C1 segment of cervical spinal cord (tissue), 14 donors: Measurements from ENCODE around the gene RNF123.

ENCODE experiments used
- DNase-seq, 14 donors: peaks; one replicate each; lab custom pipeline; 2025; lab: John Stamatoyannopoulos, UW

RNF123 gene

DNA sequence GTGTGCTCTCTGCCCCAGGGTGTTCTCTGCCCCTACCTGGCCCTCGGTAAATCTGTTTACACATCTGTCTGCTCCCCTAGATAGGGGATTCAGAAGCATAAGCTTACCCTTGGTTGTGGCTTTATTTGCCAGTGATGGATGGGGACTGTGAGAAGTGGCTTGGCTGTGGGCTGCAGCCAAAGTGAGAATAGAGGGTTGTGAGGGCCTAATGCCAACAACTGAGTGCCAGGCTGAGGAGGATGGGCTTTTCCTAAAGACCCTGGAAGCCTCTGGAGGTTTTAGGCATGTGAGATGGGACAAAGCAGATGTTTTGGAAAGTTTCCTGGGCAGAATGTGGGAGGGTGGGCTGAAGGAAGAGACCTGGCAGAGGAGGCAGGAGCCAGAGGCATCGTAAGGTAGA, 30.6 kb upstream of the RNF123 start:
- DNase-seq: no peak

DNA sequence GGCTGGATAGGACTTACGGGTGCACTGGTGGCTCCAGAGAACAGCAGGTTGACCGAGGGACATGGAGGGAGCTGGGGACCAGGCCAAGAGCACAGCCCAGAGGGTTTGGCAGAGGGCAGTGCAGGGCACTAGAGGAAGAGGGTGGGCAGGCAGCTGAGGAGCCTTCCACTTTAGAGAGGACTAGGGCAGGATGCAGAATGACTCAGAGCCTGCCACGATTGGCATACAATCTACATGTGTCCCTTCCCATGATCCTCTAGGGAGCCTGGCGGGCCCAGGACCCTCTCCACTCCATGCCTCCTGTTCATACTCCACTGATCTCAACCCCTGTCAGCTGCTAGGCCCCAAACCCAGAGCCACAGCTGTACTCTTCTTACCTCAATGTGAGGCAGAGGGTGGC, 29.6 kb upstream of the RNF123 start:
- peak in 1 of 14 donors; percentile 29 for DNase-seq

DNA sequence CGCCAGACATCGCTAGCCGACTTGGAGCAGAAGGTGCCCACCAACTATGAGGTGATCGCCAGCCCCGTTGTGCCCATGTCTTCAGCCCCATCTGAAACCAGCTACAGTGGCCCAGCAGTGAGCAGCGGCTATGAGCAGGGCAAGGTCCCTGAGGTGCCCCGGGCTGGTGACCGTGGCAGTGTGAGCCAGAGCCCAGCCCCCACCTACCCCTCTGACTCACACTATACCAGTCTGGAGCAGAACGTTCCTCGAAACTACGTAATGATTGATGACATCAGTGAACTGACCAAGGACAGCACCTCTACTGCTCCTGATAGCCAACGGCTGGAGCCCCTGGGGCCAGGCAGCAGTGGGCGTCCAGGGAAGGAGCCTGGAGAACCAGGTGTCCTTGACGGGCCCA, 28.1 kb upstream of the RNF123 start:
- no peak for DNase-seq

DNA sequence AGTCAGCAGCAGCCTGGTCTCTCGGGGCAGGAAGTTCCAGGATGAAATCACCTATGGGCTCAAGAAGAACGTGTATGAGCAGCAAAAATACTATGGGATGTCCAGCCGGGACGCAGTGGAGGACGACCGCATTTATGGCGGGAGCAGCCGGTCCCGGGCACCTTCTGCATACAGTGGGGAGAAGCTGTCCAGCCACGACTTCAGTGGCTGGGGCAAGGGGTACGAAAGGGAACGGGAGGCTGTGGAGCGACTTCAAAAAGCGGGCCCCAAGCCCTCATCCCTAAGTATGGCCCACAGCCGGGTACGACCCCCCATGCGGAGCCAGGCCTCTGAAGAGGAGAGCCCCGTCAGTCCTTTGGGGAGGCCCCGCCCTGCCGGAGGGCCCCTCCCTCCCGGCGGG, 27.3 kb upstream of the RNF123 start:
- no peak for DNase-seq

DNA sequence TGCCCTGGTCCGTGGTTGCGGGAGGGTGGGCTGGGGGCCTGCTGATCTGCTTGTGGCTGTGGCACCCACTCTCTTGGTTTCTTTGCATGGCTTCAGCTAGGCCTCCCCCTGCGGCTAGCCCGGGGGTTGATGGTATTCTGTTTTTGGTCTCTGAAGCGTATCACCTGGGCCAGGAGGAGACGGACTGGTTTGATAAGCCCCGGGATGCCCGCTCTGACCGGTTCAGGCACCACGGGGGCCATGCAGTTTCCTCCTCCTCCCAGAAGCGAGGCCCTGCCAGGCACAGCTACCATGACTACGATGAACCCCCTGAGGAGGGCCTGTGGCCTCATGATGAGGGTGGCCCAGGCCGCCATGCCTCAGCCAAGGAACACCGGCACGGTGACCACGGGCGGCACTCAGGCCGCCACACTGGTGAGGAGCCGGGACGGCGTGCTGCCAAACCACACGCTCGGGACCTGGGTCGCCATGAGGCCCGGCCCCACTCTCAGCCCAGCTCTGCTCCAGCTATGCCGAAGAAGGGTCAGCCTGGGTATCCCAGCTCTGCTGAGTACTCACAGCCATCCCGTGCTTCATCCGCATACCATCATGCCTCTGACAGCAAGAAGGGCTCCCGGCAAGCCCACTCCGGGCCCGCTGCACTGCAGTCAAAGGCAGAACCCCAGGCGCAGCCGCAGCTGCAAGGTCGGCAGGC, 26.5 kb upstream of the RNF123 start:
- DNase-seq: peak in 1 of 14 donors; percentile 36

DNA sequence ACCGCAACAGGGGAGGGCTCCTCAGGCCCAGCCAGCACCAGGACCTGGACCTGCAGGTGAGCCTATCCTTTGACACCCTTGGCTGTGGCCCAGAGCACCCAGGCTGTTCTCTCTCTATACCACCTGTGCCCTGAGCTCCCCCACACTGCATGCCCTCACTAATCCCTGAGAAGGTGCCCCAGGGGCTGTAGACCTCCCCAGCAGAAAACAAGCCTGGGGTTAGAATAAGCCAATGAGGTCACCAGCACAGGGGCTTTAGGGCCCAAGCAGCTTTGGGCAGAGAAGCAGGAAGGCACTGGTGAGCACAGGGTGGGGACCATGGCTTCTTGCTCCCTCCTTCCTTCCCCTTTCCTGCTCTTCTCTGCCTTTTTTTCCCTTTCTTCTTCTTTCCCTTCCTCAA, 25.5 kb upstream of the RNF123 start:
- DNase-seq: no peak

DNA sequence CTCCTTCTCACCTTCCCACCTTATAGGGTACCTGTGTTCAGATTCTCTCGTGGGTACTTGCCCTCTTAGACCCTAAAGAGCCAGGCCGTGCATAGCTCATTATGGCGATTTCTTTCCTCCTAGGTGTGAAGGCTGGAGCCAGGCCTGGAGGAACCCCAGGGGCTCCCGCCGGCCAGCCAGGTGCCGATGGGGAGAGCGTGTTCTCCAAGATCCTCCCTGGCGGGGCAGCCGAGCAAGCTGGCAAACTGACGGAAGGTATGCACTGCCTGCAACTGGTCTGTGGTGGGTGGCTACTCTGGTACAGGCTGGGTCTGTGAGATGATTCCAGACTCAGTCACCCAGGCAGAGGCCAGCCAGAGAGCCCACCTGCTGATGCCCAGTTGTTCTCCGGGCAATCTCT, 25.1 kb upstream of the RNF123 start:
- no peak for DNase-seq

DNA sequence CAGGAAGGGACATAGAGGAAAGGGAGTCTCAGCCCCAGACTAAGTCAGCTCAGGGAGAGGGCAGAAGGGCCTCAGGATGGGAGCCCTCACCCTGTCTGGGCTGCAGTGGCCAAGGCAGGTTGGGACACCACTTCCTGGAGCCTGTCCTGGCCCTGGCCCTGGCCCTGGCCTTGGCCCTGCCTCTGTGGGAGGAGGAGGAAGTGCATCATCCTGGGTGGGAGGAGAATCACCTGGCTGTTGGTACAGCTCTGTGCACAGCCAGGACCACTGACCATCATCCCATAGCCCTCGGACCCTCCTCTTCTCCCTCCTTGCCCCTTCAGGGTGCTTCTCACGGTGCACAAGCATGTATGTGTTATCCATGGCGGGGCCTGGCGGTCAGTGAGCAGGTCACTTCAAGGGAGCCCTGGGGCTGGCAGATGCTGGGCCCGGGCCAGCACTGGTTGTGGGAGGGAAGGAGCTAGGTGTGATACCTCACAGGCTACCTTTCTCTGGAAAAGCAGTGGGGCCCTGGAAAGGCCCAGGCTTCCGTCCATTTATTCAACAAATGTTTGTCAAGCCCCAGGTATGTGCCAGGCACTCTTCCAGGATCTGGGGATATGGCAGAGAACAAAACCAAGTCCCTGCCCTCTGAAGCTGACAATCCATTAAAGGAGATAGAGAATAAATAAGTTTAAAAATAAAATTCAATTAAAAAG, 23.4 kb upstream of the RNF123 start:
- no peak for DNase-seq

DNA sequence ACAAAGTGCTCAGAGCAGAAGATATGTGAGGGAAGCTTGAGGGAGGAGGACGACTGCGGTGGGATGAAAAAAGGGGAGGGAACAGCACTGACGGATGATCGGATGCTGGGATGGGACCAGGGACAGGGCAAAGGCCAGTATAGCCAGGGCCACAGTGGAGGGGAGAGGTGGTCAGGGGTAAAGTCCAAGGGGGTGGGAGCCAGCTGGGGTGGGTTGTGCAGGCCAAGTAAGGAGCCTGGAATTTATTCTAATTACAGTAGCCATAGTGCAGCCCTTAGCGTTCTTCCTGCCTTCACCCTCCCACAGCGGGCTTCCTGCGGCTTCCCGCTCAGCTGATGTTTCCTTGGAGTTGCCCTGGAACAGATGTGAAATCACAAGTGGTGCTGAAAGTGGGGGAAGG, 22.8 kb upstream of the RNF123 start:
- DNase-seq: no peak

DNA sequence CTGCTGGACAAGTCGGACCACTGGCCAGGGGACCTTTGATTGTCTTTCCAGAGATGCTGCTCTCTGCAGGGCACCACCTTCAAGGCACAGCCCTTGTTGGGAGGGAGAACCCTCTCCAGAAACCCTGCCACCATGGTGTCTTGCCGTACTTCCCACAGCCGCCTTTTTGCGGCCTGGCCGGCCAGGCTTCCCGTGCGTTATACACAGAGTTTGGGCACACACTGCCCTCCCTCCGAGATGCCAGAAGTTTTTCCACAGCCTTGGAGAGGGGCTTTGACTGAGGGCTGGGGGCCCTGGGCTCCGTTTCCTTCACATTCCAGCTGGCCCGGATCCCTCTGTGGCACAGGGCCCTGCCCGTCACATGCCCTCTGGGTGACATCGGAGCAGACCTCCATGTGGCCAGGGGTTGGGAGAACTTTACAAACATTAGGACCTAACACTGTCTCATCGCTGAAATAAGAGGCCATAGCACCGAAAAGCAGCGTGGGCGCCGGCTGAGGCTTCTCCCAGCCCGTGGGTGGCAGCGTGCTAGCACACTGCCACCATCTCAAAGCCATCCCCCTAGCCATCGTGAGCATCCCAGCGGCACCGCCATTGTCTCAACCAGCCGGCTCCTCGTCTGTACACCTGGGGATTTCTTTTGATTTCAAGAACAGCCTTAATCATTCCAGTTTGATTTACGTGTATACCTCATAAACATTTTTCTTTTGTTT, 21.5 kb upstream of the RNF123 start:
- no peak for DNase-seq

DNA sequence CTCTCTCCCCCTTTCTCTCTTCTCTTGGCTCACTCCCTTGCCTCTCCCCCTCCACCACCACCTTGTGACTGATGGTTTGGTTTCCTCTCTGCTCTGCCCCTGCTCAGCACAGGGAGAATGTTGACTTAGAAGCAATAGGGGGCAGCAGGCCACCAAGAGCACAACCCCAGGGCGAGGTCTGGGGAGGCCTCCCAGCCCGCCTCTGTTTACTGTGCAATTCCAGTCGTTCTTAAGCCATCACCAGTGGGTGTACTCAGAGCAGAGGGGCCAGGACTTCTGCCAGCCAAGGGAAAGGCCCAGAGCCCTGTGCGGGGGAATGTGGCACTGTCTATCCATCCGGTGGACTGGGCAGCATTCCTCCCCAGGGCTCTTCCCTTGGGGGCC, 21.0 kb upstream of the RNF123 start:
- DNase-seq: no peak

DNA sequence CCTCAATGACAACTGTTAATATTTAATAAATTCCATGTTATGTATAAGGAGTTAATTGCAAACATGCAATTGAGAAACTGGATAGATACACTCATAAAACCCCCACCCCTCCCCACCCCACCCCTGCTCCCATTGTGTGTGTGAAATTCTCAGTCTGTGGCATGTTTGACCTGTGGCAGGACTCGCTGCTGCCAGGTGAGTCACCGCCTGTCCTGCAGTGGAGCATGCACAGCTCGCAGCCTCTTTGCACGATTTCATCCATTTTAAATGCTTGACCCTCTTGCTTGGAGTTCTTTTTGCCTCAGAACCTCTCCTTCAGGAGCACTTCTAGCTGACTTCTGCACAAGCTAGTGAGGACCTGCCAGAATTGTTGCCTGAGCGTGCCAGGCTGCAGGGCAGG, 20.5 kb upstream of the RNF123 start:
- no peak for DNase-seq

DNA sequence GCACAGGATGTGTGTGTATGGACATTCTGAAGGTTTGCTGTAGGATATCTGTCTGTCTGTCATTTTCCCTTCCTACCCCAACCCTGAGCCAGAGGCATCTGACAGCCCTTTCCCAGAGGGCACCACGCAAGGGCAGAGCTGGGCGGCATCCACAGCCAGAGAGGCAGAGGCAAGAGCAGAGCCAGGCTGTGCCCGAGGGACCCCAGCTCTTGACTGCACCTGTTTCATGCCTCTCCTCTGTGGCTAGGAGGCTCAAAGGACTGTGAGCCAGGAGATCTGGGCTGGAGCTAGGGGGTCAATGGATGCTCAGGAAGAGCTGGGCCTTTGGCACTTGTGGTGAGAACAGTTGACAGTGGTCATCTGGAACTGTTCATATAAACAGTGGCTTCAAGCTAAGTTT, 20.0 kb upstream of the RNF123 start:
- no peak for DNase-seq

DNA sequence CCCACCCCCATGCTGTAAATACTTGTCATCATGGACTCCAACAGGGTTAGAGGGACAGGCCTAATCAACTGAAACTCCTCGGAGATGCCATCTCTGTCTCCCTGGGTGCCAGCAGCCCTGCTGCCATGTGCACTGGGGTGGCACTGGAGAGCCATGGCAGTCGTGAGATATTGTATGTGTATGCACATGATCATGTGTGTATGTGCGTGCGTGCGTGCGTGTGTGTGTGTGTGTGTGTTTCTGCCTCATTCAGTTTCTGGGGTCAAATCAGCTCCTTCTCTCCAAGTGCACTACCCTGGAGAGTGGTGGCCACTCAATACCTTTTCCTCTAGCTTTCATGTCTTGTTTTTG, 18.4 kb upstream of the RNF123 start:
- DNase-seq: no peak

DNA sequence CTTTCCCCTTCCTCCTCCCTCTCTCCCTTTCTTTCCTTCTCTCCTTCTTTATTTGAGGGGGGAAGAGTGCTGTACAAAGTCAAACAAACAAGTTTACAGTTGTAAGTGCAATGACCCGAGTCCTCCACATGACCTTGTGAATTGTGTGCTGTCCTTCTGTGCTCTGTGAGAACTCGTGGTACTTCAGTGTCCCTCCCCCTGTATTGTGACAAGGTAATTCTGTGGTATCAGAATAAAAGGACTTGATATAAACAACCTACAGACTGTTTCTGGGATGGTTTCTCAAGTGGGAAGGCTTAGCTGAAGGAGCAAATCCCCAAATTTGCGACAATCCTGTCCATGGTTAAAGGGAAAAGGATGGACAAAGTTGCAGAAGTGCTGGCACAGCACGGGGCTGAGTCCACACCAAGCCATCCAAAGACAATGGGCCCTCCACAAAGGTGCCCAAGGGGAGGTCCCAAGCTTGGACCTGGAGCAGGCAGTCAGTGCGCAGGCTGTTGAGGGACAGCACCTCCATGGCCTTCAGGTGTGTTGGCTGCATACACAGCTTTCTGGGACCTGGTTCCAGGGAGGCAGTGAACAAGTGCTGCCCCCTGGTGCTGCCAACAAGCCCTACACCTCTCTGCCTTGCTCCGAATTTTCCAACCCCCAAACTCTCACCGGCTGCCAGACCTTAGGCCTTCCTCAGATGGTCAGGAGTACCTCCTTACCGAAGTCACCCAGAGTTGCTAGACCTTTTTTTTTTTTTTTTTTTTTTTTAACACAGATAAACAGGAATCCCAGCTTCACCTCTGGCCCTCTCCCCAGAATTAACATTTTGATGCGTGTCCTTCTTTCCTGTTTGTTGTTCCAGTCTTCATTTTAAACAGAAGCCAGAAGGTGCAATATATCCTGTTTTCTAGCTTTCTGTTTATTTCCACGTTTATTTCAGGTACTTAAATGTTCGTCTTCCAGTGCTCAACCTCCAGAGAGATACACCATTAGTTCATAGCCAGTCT, 17.8 kb upstream of the RNF123 start:
- no peak for DNase-seq

DNA sequence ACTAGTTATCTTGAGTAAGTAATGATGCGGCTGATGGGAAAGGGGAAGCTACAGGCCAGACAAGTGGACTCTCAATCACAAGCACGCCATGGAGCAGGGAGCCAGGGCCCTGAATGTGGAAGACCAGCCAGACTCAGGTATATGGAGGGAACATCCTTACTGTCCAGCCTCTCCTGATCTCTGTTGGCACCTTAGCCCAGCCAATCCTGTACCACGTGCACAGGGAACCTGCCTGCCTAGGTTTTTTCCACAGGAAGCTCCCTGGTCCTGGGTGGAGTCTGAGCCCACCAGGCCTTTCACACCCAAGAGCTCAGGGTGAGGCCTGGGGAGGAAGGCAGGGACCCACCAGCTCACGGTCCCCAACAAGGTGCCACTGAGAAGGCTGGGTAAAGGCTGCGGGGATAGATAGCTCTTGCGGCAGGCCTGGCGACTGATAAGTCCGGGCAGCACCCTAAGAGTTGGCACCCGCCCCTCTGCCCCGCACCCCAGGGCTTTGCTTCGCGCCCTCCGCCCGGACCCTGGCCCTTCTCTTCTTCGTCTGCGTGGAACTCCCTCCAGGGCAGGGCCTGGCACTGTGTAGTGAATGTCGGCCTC, 16.1 kb upstream of the RNF123 start:
- DNase-seq: no peak

DNA sequence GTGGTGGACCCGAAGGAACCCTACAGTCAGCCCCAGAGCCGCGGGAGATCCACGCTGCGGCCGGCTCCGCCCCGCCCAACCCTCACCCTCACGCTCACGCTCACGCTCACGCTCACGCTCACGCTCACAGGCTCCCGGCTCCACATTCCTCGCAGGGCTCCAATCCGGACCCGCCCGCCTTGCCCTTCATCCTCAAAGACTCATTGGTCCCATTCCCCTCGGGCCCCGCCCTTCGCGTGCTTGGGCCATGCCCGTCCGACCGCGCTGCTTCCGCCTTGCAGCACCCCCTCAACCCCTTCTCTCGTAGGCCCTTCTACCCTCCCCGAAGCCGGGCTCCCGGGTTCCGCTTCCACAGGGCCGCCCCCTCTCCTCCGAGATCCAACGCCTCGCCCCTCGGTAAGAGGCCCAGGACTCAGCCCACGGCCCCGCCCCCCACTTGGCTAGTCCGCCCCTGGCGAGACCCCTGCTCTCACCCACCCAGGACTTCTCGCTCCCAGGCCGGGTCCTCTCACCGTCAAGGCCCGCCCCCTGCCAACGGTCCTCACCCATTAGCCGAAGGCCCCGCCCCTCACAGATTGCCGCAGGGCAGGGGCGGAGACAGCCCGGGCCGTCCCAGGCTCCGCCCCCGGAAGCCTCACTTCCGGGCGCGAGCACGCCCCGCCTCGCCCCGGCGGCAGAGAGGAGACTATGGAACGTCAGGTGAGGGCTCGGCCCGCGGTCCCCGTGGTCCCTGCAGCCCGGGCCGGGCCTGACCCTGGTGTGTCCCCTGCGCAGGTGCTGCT, 15.5 kb upstream of the RNF123 start, which contains the start of gene APEH:
APEH (plus strand) TSS at position 637 of the 782 bp plus-strand sequence; CDS start at position 688, 51 bp downstream.
- no peak for DNase-seq

DNA sequence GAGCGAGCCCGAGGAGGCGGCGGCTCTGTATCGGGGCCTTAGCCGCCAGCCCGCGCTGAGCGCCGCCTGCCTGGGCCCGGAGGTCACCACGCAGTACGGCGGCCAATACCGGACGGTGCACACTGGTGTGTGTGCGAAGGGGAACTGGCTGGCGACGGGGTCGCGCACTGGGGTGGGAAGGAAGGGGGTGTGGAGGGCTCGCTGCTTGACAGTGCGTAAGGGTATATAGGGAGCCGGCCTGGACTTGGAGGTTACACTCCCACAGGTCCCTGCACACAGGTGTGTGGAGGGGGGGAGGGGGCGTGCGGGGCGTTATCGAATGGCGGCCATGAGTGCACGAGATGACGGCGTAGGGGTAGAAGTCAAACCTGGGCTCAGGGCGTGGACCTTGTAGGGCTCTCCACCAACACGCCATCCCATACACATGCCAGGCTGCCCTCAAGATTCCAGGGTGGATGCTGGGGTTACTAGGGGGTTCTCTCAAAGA, 14.8 kb upstream of the RNF123 start:
- DNase-seq: no peak

DNA sequence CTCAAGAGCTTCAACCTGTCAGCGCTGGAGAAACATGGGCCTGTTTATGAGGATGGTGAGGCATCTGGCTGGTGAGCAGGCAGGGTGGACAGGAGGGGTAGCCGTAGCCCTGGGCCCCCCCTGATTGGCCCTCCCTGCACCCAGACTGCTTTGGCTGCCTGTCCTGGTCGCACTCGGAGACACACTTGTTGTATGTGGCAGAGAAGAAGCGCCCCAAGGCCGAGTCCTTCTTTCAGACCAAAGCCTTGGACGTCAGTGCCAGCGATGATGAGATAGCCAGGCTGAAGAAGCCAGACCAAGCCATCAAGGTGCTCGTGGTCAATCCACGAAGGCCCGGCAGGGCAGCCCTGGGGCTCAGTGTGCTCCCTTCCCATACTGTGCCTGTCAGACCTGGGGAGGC, 13.4 kb upstream of the RNF123 start:
- no peak for DNase-seq

DNA sequence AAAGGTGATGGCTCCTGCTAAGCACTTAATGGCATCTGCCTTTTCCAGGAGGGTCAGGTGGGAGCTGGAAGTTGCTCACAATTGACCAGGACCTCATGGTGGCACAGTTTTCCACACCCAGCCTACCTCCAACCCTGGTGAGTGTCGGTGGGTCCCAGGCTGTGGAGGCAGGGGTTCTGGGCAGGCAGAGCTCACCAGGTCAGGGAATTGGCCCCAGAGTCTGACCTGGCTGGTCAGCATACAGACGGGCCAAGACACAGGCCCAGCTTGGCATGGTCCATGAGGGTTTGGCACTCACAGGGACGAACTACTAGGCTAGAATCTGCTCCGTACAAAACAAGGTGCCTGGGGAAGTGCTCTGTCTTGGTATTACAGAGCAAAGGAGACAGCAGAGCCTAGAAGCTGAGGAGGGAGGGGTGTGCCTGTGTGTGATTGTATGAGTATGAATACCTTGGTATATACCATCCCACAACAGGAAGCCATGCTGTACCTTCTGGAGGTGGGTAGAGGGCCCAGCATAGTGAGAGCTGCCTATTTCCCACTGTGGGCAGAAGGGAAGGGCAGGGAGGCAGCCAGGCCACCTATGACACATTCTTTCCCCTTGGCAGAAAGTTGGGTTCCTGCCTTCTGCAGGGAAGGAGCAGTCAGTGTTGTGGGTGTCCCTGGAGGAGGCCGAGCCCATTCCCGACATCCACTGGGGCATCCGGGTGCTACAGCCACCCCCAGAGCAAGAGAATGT, 8.7 kb upstream of the RNF123 start:
- DNase-seq: no peak
